GM19438 (cell line): ENCODE data around the gene ANKRD27.

Experiments used
- ATAC-seq: cut with Tn5 transposase; IDR thresholded peaks from one replicate; pipeline ENCODE4 v1.9.1; 2021; ENCODE audit warnings: low read depth; ENCODE audit not compliant: unreplicated experiment

ANKRD27 gene

DNA sequence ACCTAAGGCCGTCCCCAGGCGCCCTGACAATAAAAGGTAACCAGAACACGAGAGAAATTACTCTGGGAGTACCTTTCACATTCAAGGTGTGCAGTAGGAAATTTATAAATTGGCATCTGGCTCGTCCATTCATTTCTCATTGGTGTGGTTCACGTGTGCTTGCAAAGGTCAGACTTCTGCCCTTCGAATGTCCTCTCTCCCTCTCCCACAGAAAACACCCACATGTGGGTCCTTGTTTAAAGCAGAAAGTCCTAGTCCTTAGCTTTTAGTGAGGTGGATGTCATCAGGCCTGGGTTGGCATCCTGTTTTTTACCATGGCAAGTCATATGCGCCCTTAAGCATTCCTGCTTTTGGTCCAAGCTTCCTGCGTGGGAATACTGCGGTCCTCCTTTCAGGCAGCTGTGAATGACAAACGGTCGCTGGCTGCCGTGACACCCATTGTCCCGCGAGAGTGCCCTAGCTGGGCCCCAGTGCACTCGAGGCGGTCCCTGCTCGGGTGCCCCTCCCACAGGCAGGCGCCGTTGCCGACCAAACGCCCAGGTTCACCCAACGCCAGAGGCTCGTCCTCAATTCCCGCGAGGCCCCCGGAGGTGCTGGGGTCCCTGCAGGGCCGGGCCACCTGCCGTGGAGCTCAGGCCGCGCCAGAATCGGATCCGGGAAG is 16.4 kb upstream of the ANKRD27 start, which contains the start of gene NUDT19:
TSS of gene NUDT19 (plus strand) at position 531 of the 661 bp plus-strand sequence. CDS start 140 bp downstream, outside the sequence.
- ATAC-seq: peak; percentile 85

GRCh38 chr19:32688311-32688710 is 13.3 kb upstream of the ANKRD27 start:
- no peak for ATAC-seq

- ATAC-seq: no peak
Observed at GRCh38 chr19:32687681-32688080, 12.7 kb upstream of the ANKRD27 start.

GRCh38 chr19:32686847-32687475 is 12.0 kb upstream of the ANKRD27 start:
- ATAC-seq: no peak

- no peak for ATAC-seq
Observed at GRCh38 chr19:32682317-32682716, 7.3 kb upstream of the ANKRD27 start.

DNA sequence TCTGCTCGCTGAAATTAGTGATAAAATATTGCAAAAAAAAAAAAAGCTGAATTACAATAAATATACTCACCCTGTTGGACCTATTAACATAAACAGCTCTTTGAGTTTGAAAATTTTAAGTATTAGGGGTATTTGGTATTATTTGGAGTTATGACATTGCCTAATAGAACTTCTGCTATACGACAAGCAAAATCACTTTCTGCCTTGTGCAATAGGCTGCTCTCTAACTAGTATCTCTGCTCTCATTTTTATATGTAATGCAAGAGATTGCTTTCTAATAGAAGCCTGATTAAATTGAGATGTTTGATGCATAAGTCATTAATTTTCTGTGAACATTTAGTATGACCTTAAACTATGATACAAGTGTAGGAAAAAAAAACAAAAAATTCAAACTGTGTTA is 6.0 kb upstream of the ANKRD27 start:
- no peak for ATAC-seq

GRCh38 chr19:32677657-32678056 is 2.7 kb upstream of the ANKRD27 start:
- no peak for ATAC-seq

- no peak for ATAC-seq
Observed at GRCh38 chr19:32676895-32677359, 1.9 kb upstream of the ANKRD27 start.

- no peak for ATAC-seq
Observed at GRCh38 chr19:32676186-32676894, 1.4 kb upstream of the ANKRD27 start.

DNA sequence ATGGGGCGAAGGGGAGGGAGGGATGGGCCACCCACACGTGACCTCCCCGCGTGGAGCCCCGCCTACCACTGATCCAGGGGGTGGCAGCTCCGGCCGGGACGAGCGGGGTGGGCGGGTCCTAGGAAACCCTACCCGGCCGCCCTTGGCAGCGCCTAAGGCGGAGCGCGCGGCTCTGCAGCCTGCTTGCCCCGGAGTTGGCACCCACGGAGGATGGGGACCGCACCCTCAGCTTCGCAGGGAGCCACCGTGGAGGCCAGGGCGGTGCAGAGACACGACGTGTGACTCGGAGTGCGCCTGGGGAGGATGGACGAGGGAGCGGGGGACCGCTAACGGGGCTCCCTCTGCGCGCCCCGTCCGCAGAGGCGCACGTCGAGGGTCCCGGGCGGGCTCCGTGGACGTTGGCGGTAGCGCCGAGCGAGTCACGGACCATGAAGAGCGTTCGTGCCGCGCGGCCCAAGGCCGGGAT is 773 bp upstream of the ANKRD27 start, which contains the start of gene RGS9BP:
TSS of gene RGS9BP (plus strand) at position 129 of the 466 bp plus-strand sequence. CDS start 416 bp downstream, outside the sequence.
- peak; percentile 22 for ATAC-seq

DNA sequence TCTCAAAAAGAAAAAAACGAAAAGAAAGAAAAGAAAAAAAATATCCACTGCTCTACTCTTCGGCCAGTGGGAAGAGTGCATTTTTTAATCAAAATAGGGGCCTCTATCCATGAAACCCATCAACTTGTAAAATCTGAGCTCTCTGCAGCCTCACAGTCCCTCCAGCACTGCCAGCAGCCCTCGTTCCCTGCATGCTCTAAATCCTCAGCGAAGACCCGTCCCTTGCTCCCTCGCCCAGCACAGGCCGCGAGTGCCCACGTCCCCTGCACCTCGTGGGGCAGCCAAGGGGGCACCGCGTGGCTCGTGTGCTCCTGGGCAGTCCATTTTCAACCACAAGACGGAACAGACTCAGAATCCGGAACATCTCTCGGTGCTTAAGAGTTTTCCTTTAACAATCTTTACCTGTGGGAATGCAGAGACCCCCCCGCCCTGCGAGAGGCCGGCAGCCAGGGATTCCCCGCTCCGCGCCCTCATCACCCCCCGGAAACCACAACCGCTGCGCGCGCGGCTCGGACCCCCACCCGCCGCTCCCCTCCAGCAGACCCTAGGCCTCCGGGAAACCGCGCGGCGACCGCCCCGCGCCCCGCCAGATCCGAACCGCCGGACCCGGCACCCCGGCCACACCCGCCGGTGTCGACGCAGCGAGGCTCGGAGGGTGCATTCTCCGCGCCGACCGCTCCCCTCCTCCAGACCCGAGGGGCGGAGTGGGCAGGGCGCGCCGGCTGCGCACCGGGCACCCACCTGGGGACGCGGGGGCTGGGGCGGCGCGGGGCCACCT is 638 bp downstream of the ANKRD27 start:
- no peak for ATAC-seq

DNA sequence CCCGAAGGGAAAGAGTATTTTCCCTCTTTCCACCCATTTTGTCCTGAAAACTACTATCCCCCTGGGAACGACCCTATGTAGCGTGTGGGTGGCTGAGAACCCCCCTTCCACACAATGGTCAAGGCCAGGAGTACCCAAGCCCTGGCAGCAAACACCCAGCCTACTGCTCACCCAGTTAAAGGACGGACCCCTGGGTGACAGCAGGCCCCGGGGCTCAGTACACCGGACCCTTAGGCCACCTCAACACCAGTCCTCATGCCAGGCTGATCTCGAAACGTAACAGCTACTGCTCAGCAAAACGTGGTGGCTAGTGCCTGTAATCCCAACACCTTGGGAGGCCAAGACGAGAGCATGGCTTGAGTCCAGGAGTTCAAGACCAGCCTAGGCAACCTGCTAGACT is 1.4 kb downstream of the ANKRD27 start:
- ATAC-seq: no peak

GRCh38 chr19:32672841-32673240 is 2.1 kb downstream of the ANKRD27 start:
- no peak for ATAC-seq

- ATAC-seq: no peak
Observed at GRCh38 chr19:32671883-32672593, 2.9 kb downstream of the ANKRD27 start.

- no peak for ATAC-seq
Observed at GRCh38 chr19:32669310-32669709, 5.7 kb downstream of the ANKRD27 start.

DNA sequence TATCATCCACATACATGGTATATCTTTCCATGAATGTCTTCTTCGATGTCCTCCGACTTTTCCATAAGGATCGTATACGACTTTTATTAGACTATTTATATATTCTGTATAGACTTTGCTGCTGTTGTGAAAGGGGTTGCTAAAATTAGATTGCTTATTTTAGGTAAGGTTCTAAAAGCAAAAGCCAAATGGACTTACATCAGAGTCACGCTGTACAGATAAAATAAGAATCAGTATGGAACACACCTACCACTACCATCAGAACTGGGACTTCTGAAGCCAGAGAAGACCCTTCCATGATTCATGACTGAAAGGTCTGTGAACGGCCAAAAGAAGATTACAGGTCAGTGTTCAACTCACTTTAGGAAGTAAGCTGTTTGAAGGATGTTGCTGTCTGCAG is 8.9 kb downstream of the ANKRD27 start:
- no peak for ATAC-seq

GRCh38 chr19:32662186-32662585 is 12.8 kb downstream of the ANKRD27 start:
- ATAC-seq: no peak

- no peak for ATAC-seq
Observed at GRCh38 chr19:32661318-32661717, 13.7 kb downstream of the ANKRD27 start.

GRCh38 chr19:32658527-32658926 is 16.5 kb downstream of the ANKRD27 start:
- ATAC-seq: no peak

DNA sequence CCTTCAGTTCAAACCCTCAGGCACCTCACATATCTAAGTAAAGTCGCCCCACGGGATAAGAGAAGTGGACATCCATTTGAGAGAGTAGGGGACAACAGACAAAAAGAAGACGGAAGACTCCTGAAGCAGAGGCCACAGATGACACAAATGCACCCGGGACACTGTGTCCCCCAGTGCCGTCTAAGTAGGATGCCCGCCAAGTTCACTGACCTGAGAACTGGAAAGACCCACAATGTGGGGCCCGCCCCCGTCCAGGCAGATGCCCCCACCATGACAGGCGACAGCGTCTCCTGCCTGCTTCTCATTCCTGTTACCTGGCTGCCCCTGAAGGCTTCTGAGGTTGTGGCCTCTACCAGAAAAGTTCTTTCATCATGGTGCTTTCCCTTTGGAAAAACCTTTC is 16.9 kb downstream of the ANKRD27 start:
- no peak for ATAC-seq
